ENCODE data around the gene SLC22A7. TPM values are rescaled to one million over a fixed set of nuclear protein-coding genes. Genes with fewer than 3 reads are reported as not detected.
"Not testable (repeated sequence)": the region's sequence is repeated elsewhere in the genome, so short reads cannot be mapped to it uniquely, and the experiment has no call there.

SLC22A7 gene
- total and polyA plus RNA-seq, 7 donors: not detected

DNA sequence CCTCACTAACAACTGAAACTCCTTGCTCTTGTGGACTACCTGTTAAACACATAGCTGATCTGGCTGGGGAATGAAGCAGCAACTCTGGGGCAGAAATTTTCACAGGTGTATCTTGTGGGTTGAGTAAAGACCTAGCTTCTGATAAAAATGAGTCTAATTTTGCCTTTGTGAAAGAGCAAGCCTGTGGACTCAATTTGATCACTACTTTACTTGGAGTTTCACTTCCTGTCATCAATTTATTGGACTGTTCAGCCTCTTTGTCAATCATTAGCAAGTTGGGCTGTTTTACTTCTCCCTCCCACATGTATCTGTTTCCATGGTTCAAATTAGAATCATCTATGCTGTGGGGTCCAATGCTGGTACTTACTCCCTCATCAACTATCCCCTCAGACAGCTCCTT, 40.2 kb downstream of the SLC22A7 start:
- H3K36me3 ChIP-seq: peaks cover 23 to 70% (median 44%) of the 10 kb centered on the region in 4 donors

DNA sequence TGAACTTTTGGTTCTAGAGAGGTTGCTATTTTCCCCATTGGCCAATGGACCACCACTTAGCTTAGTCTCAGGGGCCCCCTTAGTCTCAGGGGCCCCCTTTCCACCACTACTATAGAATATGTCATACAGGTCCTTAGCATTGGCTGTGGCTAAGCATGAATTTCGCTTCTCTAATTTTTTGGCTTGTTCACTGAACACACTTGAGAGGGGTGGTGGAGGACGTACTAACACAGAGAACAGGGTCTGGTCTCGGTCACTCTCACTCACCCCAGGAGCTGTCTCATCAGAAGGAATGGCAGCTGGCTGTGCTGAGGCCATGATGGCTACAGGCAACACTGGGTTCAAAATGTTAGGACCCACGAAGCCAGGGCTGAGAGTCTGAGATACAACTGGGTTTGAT, 41.1 kb downstream of the SLC22A7 start:
- 85 to 94% methylated on average over 4 of the region's 4 CpGs for WGBS, 2 donors
- TF ChIP-seq, protein P1, sequence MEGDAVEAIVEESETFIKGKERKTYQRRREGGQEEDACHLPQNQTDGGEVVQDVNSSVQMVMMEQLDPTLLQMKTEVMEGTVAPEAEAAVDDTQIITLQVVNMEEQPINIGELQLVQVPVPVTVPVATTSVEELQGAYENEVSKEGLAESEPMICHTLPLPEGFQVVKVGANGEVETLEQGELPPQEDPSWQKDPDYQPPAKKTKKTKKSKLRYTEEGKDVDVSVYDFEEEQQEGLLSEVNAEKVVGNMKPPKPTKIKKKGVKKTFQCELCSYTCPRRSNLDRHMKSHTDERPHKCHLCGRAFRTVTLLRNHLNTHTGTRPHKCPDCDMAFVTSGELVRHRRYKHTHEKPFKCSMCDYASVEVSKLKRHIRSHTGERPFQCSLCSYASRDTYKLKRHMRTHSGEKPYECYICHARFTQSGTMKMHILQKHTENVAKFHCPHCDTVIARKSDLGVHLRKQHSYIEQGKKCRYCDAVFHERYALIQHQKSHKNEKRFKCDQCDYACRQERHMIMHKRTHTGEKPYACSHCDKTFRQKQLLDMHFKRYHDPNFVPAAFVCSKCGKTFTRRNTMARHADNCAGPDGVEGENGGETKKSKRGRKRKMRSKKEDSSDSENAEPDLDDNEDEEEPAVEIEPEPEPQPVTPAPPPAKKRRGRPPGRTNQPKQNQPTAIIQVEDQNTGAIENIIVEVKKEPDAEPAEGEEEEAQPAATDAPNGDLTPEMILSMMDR (IDR thresholded peaks at IDR 0.05): no peak
- no peak for TF ChIP-seq POLR2AphosphoS5 (IDR thresholded peaks at IDR 0.05)
- TF ChIP-seq EP300 (IDR thresholded peaks at IDR 0.05): no peak
- TF ChIP-seq POLR2A (IDR thresholded peaks at IDR 0.05): no peak

More for the DNA sequence above, 40.2 kb downstream of the SLC22A7 start:
- no peak for TF ChIP-seq EP300 (IDR thresholded peaks at IDR 0.05)
- TF ChIP-seq, protein P1 (IDR thresholded peaks at IDR 0.05): no peak
- no peak for TF ChIP-seq POLR2AphosphoS5 (IDR thresholded peaks at IDR 0.05)
- TF ChIP-seq POLR2A (IDR thresholded peaks at IDR 0.05): no peak
- H3K27me3 ChIP-seq: no peaks in the 10 kb centered on the region
- intact Hi-C loops (cut with DNase I): no loop called here
- H3K4me3 ChIP-seq: no peak overlapping the region
- DNase-seq: no peak
- no peaks in the 10 kb centered on the region for H3K9me3 ChIP-seq
- no peak overlapping the region for H3K27ac ChIP-seq
- peaks cover 0 to 6% (median 0%) of the 10 kb centered on the region in 4 donors for H3K4me1 ChIP-seq

DNA sequence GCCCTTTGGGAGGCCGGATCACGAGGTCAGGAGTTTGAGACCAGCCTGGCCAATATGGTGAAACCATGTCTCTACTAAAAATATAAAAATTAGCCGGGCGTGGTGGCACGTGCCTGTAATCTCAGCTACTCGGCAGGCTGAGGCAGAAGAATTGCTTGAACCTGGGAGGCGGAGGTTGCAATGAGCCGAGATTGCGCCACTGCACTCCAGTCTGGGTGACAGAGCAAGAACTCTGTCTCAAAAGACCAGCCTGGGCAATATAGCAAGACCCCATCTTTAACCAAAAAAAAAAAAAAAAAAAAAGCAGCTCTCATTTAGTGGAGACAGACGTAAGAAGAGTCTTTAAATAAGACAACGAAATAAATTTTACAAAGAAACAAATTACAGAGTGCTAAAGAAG, 48.2 kb downstream of the SLC22A7 start:
- DNase-seq: not testable (repeated sequence)

More for the DNA sequence above, 41.1 kb downstream of the SLC22A7 start:
- no peak for DNase-seq
- Histone ChIP-seq H3K9me3 (no peaks in the 10 kb centered on the region), H3K4me1 (peaks cover 0 to 5% (median 0%) of the 10 kb centered on the region in 4 donors), H3K27me3 (no peaks in the 10 kb centered on the region), H3K36me3 (peaks cover 28 to 78% (median 46%) of the 10 kb centered on the region in 4 donors), H3K27ac (no peak overlapping the region), H3K4me3 (no peak overlapping the region)
- intact Hi-C loops (cut with DNase I): no loop called here

DNA sequence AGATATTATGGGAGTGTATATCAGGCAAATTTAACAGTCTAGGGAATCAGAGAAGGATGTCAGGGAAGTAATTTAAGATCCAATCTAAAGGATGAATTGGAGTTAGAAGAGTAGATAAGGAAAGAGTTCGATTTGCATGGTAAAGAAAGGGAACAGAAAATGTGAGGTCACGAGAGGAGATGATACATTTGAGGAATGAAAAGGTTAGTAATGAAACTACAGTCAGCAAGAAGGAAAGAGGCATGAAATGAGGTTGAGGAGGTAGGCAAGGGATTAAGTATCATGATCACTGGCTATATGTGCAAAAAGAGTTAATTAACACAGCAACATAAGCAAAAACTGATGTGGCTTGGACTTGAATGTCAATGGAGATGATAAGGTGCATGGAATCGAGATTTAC, 49.0 kb downstream of the SLC22A7 start:
- TF ChIP-seq, protein P1 (IDR thresholded peaks at IDR 0.05): no peak
- TF ChIP-seq EP300 (IDR thresholded peaks at IDR 0.05) (no peak), POLR2AphosphoS5 (IDR thresholded peaks at IDR 0.05) (no peak), POLR2A (IDR thresholded peaks at IDR 0.05) (no peak)
- H3K4me3 ChIP-seq: no peak overlapping the region
- 77 to 83% methylated on average over 3 of the region's 3 CpGs for WGBS, 2 donors

More for the DNA sequence above, 48.2 kb downstream of the SLC22A7 start:
- 96 to 97% methylated on average over 11 of the region's 11 CpGs for WGBS, 2 donors
- H3K27ac ChIP-seq; intact Hi-C loops (cut with DNase I); H3K27me3 ChIP-seq; H3K4me1 ChIP-seq; H3K9me3 ChIP-seq; H3K4me3 ChIP-seq: not testable (repeated sequence)
- H3K36me3 ChIP-seq: peaks cover 31 to 96% (median 42%) of the 10 kb centered on the region in 4 donors

DNA sequence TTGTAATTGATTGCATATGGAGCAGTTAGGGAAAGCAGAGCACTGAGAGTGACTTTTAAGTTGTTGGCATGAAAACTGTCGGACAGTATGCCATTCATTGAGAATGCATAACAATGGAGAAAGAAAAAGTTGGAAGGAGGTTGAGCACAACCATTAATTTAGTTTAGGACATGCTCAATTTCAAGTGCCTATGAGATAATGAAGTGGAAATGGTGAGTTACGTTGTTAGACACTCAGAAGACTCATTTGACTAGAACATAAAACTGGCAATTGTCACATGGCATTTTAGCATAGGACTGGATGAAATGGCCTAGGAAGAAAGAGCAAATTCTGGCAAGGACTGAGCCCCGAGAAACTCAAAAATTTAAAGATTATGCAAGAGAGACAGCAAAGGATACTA, 49.4 kb downstream of the SLC22A7 start:
- intact Hi-C loops (cut with DNase I): no loop called here
- no peak for DNase-seq
- no peaks in the 10 kb centered on the region for H3K27me3 ChIP-seq
- H3K4me3 ChIP-seq: no peak overlapping the region
- H3K36me3 ChIP-seq: peaks cover 30 to 95% (median 32%) of the 10 kb centered on the region in 4 donors
- H3K27ac ChIP-seq: no peak overlapping the region
- H3K4me1 ChIP-seq: no peaks in the 10 kb centered on the region
- no peaks in the 10 kb centered on the region for H3K9me3 ChIP-seq
- TF ChIP-seq POLR2AphosphoS5 (IDR thresholded peaks at IDR 0.05): no peak
- no peak for TF ChIP-seq POLR2A (IDR thresholded peaks at IDR 0.05)
- WGBS, 2 donors: 94 to 96% methylated on average over 3 of the region's 3 CpGs

More for the DNA sequence above, 49.0 kb downstream of the SLC22A7 start:
- Histone ChIP-seq H3K36me3 (peaks cover 31 to 95% (median 36%) of the 10 kb centered on the region in 4 donors), H3K4me1 (no peaks in the 10 kb centered on the region), H3K27me3 (no peaks in the 10 kb centered on the region), H3K27ac (no peak overlapping the region), H3K9me3 (no peaks in the 10 kb centered on the region)
- no peak for DNase-seq
- intact Hi-C loops (cut with DNase I): no loop called here

DNA sequence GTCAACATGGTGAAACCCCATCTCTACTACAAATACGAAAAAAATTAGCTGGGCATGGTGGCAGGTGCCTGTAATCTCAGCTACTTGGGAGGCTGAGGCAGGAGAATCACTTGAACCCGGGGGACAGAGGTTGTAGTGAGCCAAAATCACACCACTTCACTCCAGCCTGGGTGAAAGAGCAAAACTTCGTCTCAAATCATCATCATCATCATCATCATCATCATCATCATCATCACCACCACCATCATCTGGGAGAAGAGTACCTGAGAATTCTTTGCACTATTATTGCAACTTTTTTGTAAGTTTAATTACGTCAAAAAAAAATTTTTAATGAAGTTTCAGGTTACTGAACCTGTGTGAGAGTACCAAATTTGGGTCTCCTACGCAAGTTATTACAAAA, 53.9 kb downstream of the SLC22A7 start:
- H3K36me3 ChIP-seq: peaks cover 23 to 91% (median 32%) of the 10 kb centered on the region in 4 donors
- intact Hi-C loops (cut with DNase I): not testable (repeated sequence)
- 94 to 96% methylated on average over 5 of the region's 5 CpGs for WGBS, 2 donors

More for the DNA sequence above, 53.9 kb downstream of the SLC22A7 start:
- not testable (repeated sequence) for H3K27me3 ChIP-seq, H3K4me1 ChIP-seq, DNase-seq, H3K4me3 ChIP-seq, H3K9me3 ChIP-seq, H3K27ac ChIP-seq

Small RNA genes within 50 kb of the gene (small RNA-seq; reads per million reads assigned to genes)
- 0 reads per million in 3 donors for gene RPL12P47

Other genes starting within 250 kb of the SLC22A7 start
- 10 to 100 TPM; 10.3 to 14.4 (median 11.0) TPM for gene CUL7, start 244.4 kb upstream of the SLC22A7 start, total RNA-seq
- gene CUL7, start 244.4 kb upstream of the SLC22A7 start, polyA plus RNA-seq: 1 to 10 TPM; 3.0 to 6.9 (median 3.2) TPM
- 10 to 100 TPM; 14.1 to 25.7 (median 18.3) TPM for gene MRPL2, start 238.8 kb upstream of the SLC22A7 start, total RNA-seq
- gene MRPL2, start 238.8 kb upstream of the SLC22A7 start, polyA plus RNA-seq: 10 to 100 TPM; 65.9 to 70.2 (median 68.5) TPM
- 10 to 100 TPM; 23.2 to 44.9 (median 34.6) TPM for gene KLC4, start 238.6 kb upstream of the SLC22A7 start, total RNA-seq
- 100 to 1,000 TPM in 1 of 3 donors, 10 to 100 TPM in 2; 58.4 to 116 (median 84.1) TPM for gene KLC4, start 238.6 kb upstream of the SLC22A7 start, polyA plus RNA-seq
- gene PTK7, start 221.9 kb upstream of the SLC22A7 start, total RNA-seq: 1 to 10 TPM; 4.8 to 9.7 (median 7.7) TPM
- 10 to 100 TPM in 1 of 3 donors, 1 to 10 TPM in 2; 1.2 to 15.6 (median 1.8) TPM for gene PTK7, start 221.9 kb upstream of the SLC22A7 start, polyA plus RNA-seq
- 10 to 100 TPM; 64.2 to 96.9 (median 89.1) TPM for gene SRF, start 127.0 kb upstream of the SLC22A7 start, total RNA-seq
- 10 to 100 TPM; 12.6 to 31.2 (median 13.9) TPM for gene SRF, start 127.0 kb upstream of the SLC22A7 start, polyA plus RNA-seq
- 10 to 100 TPM; 21.7 to 49.6 (median 31.9) TPM for gene CUL9, start 116.1 kb upstream of the SLC22A7 start, total RNA-seq
- gene CUL9, start 116.1 kb upstream of the SLC22A7 start, polyA plus RNA-seq: 10 to 100 TPM in 2 of 3 donors, 1 to 10 TPM in 1; 5.1 to 32.9 (median 12.6) TPM
- gene DNPH1, start 68.8 kb upstream of the SLC22A7 start, total RNA-seq: 10 to 100 TPM; 32.1 to 96.0 (median 90.3) TPM
- 100 to 1,000 TPM; 155 to 188 (median 163) TPM for gene DNPH1, start 68.8 kb upstream of the SLC22A7 start, polyA plus RNA-seq
- under 1 TPM in 3 of 4 donors, not detected in 1; under 0.01 to 0.55 (median 0.27) TPM for gene TTBK1, start 54.8 kb upstream of the SLC22A7 start, total RNA-seq
- under 1 TPM; under 0.01 to 0.41 (median 0.23) TPM for gene TTBK1, start 54.8 kb upstream of the SLC22A7 start, polyA plus RNA-seq
- not detected for gene CRIP3, start 10.6 kb downstream of the SLC22A7 start, total RNA-seq
- gene CRIP3, start 10.6 kb downstream of the SLC22A7 start, polyA plus RNA-seq: 1 to 10 TPM in 1 of 3 donors, not detected in 2; 5.2 TPM
- 10 to 100 TPM; 11.7 to 19.1 (median 15.1) TPM for gene ZNF318, start 71.4 kb downstream of the SLC22A7 start, total RNA-seq
- gene ZNF318, start 71.4 kb downstream of the SLC22A7 start, polyA plus RNA-seq: 10 to 100 TPM in 1 of 3 donors, 1 to 10 TPM in 2; 2.1 to 12.7 (median 2.4) TPM
- 10 to 100 TPM; 11.5 to 24.9 (median 12.3) TPM for gene ABCC10, start 129.3 kb downstream of the SLC22A7 start, total RNA-seq
- 10 to 100 TPM in 1 of 3 donors, 1 to 10 TPM in 2; 2.4 to 25.0 (median 5.1) TPM for gene ABCC10, start 129.3 kb downstream of the SLC22A7 start, polyA plus RNA-seq
- not detected for gene DLK2, start 157.3 kb downstream of the SLC22A7 start, total RNA-seq
- under 1 TPM in 1 of 3 donors, not detected in 2; 0.64 TPM for gene DLK2, start 157.3 kb downstream of the SLC22A7 start, polyA plus RNA-seq
- 10 to 100 TPM; 14.8 to 27.1 (median 23.6) TPM for gene TJAP1, start 179.3 kb downstream of the SLC22A7 start, total RNA-seq
- 10 to 100 TPM in 1 of 3 donors, 1 to 10 TPM in 2; 3.0 to 20.0 (median 9.0) TPM for gene TJAP1, start 179.3 kb downstream of the SLC22A7 start, polyA plus RNA-seq
- 1 to 10 TPM in 2 of 4 donors, under 1 TPM in 2; 0.33 to 1.1 (median 0.72) TPM for gene LRRC73, start 212.1 kb downstream of the SLC22A7 start, total RNA-seq
- gene LRRC73, start 212.1 kb downstream of the SLC22A7 start, polyA plus RNA-seq: under 1 TPM in 1 of 3 donors, not detected in 2; 0.47 TPM
- gene YIPF3, start 218.7 kb downstream of the SLC22A7 start, total RNA-seq: 10 to 100 TPM; 58.4 to 74.2 (median 66.0) TPM
- gene YIPF3, start 218.7 kb downstream of the SLC22A7 start, polyA plus RNA-seq: 10 to 100 TPM; 35.4 to 93.6 (median 42.6) TPM
- gene POLR1C, start 218.8 kb downstream of the SLC22A7 start, total RNA-seq: 10 to 100 TPM; 11.9 to 25.5 (median 19.1) TPM
- gene POLR1C, start 218.8 kb downstream of the SLC22A7 start, polyA plus RNA-seq: 10 to 100 TPM; 12.6 to 39.5 (median 14.3) TPM

All from sigmoid colon (tissue), 7 donors.